HepG2 (cell line): ENCODE results near the gene ABCB11. TPM values are rescaled to one million over a fixed set of nuclear protein-coding genes. Genes with fewer than 3 reads are reported as not detected.
A peak's percentile ranks its signal among the peaks of the same experiment; 100 is the strongest.

Experiments used
- ATAC-seq: fragments of 200-7000 bp; cut with Tn5 transposase; 3 replicates; pipeline ENCODE4 v1.9.1; 2020; ENCODE audit warnings: mild to moderate bottlenecking, moderate library complexity
- BruUV-seq: library from RNA; stranded (reverse); fragments of 400-500 nt; replicated peaks from 2 replicates; lab custom pipeline; 2021; lab: Mats Ljungman, UMichigan
- CTCF ChIA-PET: fragments of 300-600 bp; formaldehyde crosslinking; extraction: SDS; loops from one replicate; lab custom pipeline; 2021; ENCODE audit warnings: low total read pairs, inconsistent platforms, low intra/inter-chr PET ratio; lab: Yijun Ruan, JAX
- POLR2A ChIA-PET: fragments of 350-600 bp; sonication (Branson Sonifier 250); formaldehyde crosslinking; loops from one replicate; lab custom pipeline; 2020; ENCODE audit warnings: antibody characterized with exemption, inconsistent platforms; lab: Yijun Ruan, JAX
- DNase-seq: peaks from one replicate; pipeline ENCODE4 v3.0.0-alpha.2; 2015; ENCODE audit warnings: low spot score
- FAIRE-seq: peaks from 3 replicates; lab custom pipeline; 2011; peaks lifted over from hg19 to GRCh38; lab: Jason Lieb, UNC
- H2AFZ ChIP-seq: one replicate; pipeline ENCODE4 v1.6.1; 2011; ENCODE audit warnings: low read length, inconsistent platforms
- H3K27ac ChIP-seq: fragments of 300-600 bp; 3 replicates; pipeline ENCODE4 v1.8.0; 2011; ENCODE audit warnings: mixed run types, mild to moderate bottlenecking, mixed read lengths, low read length, inconsistent platforms; ENCODE audit not compliant: insufficient read depth; ENCODE audit errors: extremely low read length
- H3K27me3 ChIP-seq, 2 experiments: fragments of 200-600 bp in 1 of 2; 2 replicates in 1 of 2; 3 replicates in 1 of 2; pipeline versions ENCODE4 v1.6.0 to v1.8.0; 2011; ENCODE audit warnings: low read length in 2 of 2, mild to moderate bottlenecking in 2 of 2, moderate library complexity in 2 of 2, inconsistent platforms in 1 of 2; ENCODE audit not compliant: insufficient read depth in 2 of 2, control insufficient read depth in 1 of 2
- H3K36me3 ChIP-seq, 2 experiments: fragments of 200-600 bp in 1 of 2; replicated peaks in 1 of 2; 2 replicates in 1 of 2; 3 replicates in 1 of 2; pipeline versions ENCODE4 v1.5.1 to v1.8.0; 2011; ENCODE audit warnings: low read length in 2 of 2, inconsistent platforms in 1 of 2; ENCODE audit not compliant: insufficient read depth in 2 of 2, control insufficient read depth in 1 of 2
- H3K4me1 ChIP-seq: 2 replicates; pipeline ENCODE4 v1.5.1; 2012; ENCODE audit warnings: low read length, inconsistent platforms; ENCODE audit not compliant: insufficient read depth
- H3K4me2 ChIP-seq: 2 replicates; pipeline ENCODE4 v1.6.0; 2011; ENCODE audit warnings: low read depth, low read length, inconsistent platforms
- H3K4me3 ChIP-seq, 3 experiments: fragments of 200-600 bp in 1 of 3; sonication (generic), shearing (Covaris generic) in 1 of 3; replicated peaks in 1 of 3; 2 replicates each; pipeline ENCODE4 v1.5.1; 2011 to 2016; ENCODE audit warnings: low read length in 3 of 3, inconsistent platforms in 2 of 3, low read depth in 2 of 3, mild to moderate bottlenecking in 2 of 3, control low read depth in 1 of 3, mixed read lengths in 1 of 3; ENCODE audit not compliant: insufficient read depth in 1 of 3
- H3K79me2 ChIP-seq: one replicate; pipeline ENCODE4 v1.6.1; 2011; ENCODE audit warnings: low read length, inconsistent platforms; ENCODE audit not compliant: insufficient read depth
- H3K9ac ChIP-seq: 2 replicates; pipeline ENCODE4 v1.6.0; 2011; ENCODE audit warnings: mild to moderate bottlenecking, low read depth, low read length, inconsistent platforms; ENCODE audit not compliant: insufficient read depth
- H3K9me3 ChIP-seq: 2 replicates; pipeline ENCODE4 v1.5.1; 2012; ENCODE audit warnings: mild to moderate bottlenecking, low read length
- H4K20me1 ChIP-seq: 2 replicates; pipeline ENCODE4 v1.6.0; 2011; ENCODE audit warnings: inconsistent platforms, mild to moderate bottlenecking, low read length, moderate library complexity; ENCODE audit not compliant: insufficient read depth
- CEBPB ChIP-seq: IDR thresholded peaks from 2 replicates; pipeline ENCODE4 v1.6.1; 2011; ENCODE audit warnings: low read depth, low read length, improper control_type of control experiment, borderline replicate concordance
- FOXA3 ChIP-seq: IDR thresholded peaks from 2 replicates; pipeline ENCODE4 v1.6.1; 2016; ENCODE audit warnings: missing genetic modification reagents, missing compliant biosample characterization
- FOXO1 ChIP-seq: sonication (generic); formaldehyde crosslinking; IDR thresholded peaks from 2 replicates; pipeline ENCODE4 v1.4.0; 2020; ENCODE audit warnings: missing genetic modification reagents
- ONECUT2 ChIP-seq: sonication (generic); formaldehyde crosslinking; IDR thresholded peaks from 2 replicates; pipeline ENCODE4 v1.4.0; 2020; ENCODE audit warnings: missing genetic modification reagents
- ZNF512B ChIP-seq: sonication (generic); formaldehyde crosslinking; IDR thresholded peaks from 2 replicates; pipeline ENCODE4 v1.5.1; 2020; ENCODE audit warnings: missing genetic modification reagents, mild to moderate bottlenecking, borderline replicate concordance
- WGBS: methylation state at CpG from one replicate; pipeline ENCODE4 v1.1.6; 2017; ENCODE audit warnings: low lambda C conversion rate; 5-methylcytosine and 5-hydroxymethylcytosine counted together
- in situ Hi-C: cut with HindIII; loops from 2 replicates; pipeline ENCODE4 v1.10.0; 2017; ENCODE audit warnings: low pct_unique_long_range_greater_than_20kb; ENCODE audit not compliant: extremely low pct_ligation_motif_present
- intact Hi-C: fragments of 100-400 bp; cut with micrococcal nuclease; formaldehyde crosslinking; loops from one replicate; pipeline ENCODE4 v1.10.0; 2022; ENCODE audit not compliant: unreplicated experiment
- polyA plus RNA-seq, 8 experiments: library from polyadenylated mRNA; depleted of rRNA in 3 of 8; stranded (reverse) in 7 of 8; unstranded in 1 of 8; fragments of >200 nt; fragmentation: Illumina TruSeq in 4 of 8; extraction: Trizol in 4 of 8; gene quantifications; 2 replicates each; pipeline versions ENCODE4 v1.2.1 to v1.2.3, GENCODE V29; 2011 to 2016; ENCODE audit warnings: low read depth in 4 of 8, missing spikeins in 1 of 8, mixed read lengths in 1 of 8; ENCODE audit not compliant: insufficient read depth in 1 of 8
- total RNA-seq, 5 experiments: library from RNA; depleted of rRNA; stranded (reverse); fragments of >200 nt; fragmentation: Illumina TruSeq; extraction: Trizol; gene quantifications; 2 replicates each; pipeline ENCODE4 v1.2.3, GENCODE V29; 2016; ENCODE audit warnings: low read depth in 1 of 5
- TF ChIP-seq, protein P1 (sequence below): sonication (generic); formaldehyde crosslinking; IDR thresholded peaks from 2 replicates; pipeline ENCODE4 v1.4.0; 2020; ENCODE audit warnings: missing genetic modification reagents, borderline replicate concordance

Gene ABCB11
- total and polyA plus RNA-seq, 2 of the 13 experiments (the other 11 are each of a cell fraction or from before 2014, with no cell fraction given) = not detected

- in situ Hi-C loops = no loop called here
- no peak for DNase-seq
- no peak for TF ChIP-seq FOXO1 (CRISPR knock-in tag)
- no peak for TF ChIP-seq ZNF512B (CRISPR knock-in tag)
- peak; percentile 33; the same call in 1 of the 2 replicates for TF ChIP-seq CEBPB
- TF ChIP-seq ONECUT2 (CRISPR knock-in tag) = no peak
- TF ChIP-seq, protein P1, sequence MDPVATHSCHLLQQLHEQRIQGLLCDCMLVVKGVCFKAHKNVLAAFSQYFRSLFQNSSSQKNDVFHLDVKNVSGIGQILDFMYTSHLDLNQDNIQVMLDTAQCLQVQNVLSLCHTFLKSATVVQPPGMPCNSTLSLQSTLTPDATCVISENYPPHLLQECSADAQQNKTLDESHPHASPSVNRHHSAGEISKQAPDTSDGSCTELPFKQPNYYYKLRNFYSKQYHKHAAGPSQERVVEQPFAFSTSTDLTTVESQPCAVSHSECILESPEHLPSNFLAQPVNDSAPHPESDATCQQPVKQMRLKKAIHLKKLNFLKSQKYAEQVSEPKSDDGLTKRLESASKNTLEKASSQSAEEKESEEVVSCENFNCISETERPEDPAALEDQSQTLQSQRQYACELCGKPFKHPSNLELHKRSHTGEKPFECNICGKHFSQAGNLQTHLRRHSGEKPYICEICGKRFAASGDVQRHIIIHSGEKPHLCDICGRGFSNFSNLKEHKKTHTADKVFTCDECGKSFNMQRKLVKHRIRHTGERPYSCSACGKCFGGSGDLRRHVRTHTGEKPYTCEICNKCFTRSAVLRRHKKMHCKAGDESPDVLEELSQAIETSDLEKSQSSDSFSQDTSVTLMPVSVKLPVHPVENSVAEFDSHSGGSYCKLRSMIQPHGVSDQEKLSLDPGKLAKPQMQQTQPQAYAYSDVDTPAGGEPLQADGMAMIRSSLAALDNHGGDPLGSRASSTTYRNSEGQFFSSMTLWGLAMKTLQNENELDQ (CRISPR knock-in tag) = no peak
- no peak for TF ChIP-seq FOXA3 (CRISPR knock-in tag)
- TF ChIP-seq, all 625 proteins: peak for 1
- BruUV-seq = no TSS peak
- no peak overlapping the region for H3K4me2 ChIP-seq
- H3K9ac ChIP-seq = no peak overlapping the region
- no peak overlapping the region for H3K27ac ChIP-seq
- no peak overlapping the region for H2AFZ ChIP-seq
- H3K9me3 ChIP-seq = no peaks in the 10 kb centered on the region
- FAIRE-seq = no peak
- no peaks in the 10 kb centered on the region for H3K4me1 ChIP-seq
- ChIA-PET POLR2A (no interaction called here), CTCF (no interaction called here)
- H3K4me3 ChIP-seq = no peak overlapping the region
- H3K27me3 ChIP-seq = no peaks in the 10 kb centered on the region
- WGBS = 57% methylated on average over 6 of the region's 6 CpGs
- ATAC-seq = no peak
- intact Hi-C loops = no loop called here
- H3K79me2 ChIP-seq = no peaks in the 10 kb centered on the region
- no peaks in the 10 kb centered on the region for H3K36me3 ChIP-seq
- no peaks in the 10 kb centered on the region for H4K20me1 ChIP-seq
Measured at GRCh38 chr2:168978461-168978861, 52.7 kb downstream of the ABCB11 start.
